ENCODE data around the gene DNER. TPM values are rescaled to one million over a fixed set of nuclear protein-coding genes. Genes with fewer than 3 reads are reported as not detected.

The DNER gene
- total RNA-seq, 1 experiment from 2014 or later, result 8.4 TPM

GRCh38 chr2:229520691-229521096, 193.7 kb downstream of the DNER start:
- H3K36me3 ChIP-seq (ENCODE audit: insufficient read depth, low read length, poor library complexity, severe bottlenecking), result no peaks in the 10 kb centered on the region
- H3K9me3 ChIP-seq (ENCODE audit: low read depth, low read length, poor library complexity, severe bottlenecking), result no peaks in the 10 kb centered on the region
- POLR2A ChIA-PET (ENCODE audit: low non-redundant PET), result no interaction called here
- no peaks in the 10 kb centered on the region for H3K4me1 ChIP-seq (ENCODE audit: insufficient read depth, low read length, poor library complexity, severe bottlenecking)
- H3K27me3 ChIP-seq (replicated peaks; ENCODE audit: insufficient read depth, low read depth, low read length, poor library complexity), result no peaks in the 10 kb centered on the region
- H3K4me3 ChIP-seq (ENCODE audit: low read depth, low read length, poor library complexity, severe bottlenecking), result no peak overlapping the region
- DNase-seq (ENCODE audit: low spot score), result no peak
- no peak for TF ChIP-seq CTCF (conservative IDR thresholded peaks at IDR 0.05; ENCODE audit: low read depth, low read length)
- TF ChIP-seq EZH2 (IDR thresholded peaks at IDR 0.05; ENCODE audit: borderline replicate concordance, low read depth, low read length, poor library complexity, severe bottlenecking), result no peak
- intact Hi-C loops (cut with micrococcal nuclease; ENCODE audit: unreplicated experiment), result no loop called here
- H3K27ac ChIP-seq (ENCODE audit: low read depth, low read length, poor library complexity, severe bottlenecking), result no peak overlapping the region
- BruUV-seq (replicated peaks), result no TSS peak
- CTCF ChIA-PET, result no interaction called here

GRCh38 chr2:229519655-229520430, 194.5 kb downstream of the DNER start:
- Histone ChIP-seq H3K27me3 (replicated peaks; ENCODE audit: insufficient read depth, low read depth, low read length, poor library complexity) (no peaks in the 10 kb centered on the region), H3K36me3 (ENCODE audit: insufficient read depth, low read length, poor library complexity, severe bottlenecking) (no peaks in the 10 kb centered on the region), H3K4me3 (ENCODE audit: low read depth, low read length, poor library complexity, severe bottlenecking) (no peak overlapping the region), H3K9me3 (ENCODE audit: low read depth, low read length, poor library complexity, severe bottlenecking) (no peaks in the 10 kb centered on the region), H3K27ac (ENCODE audit: low read depth, low read length, poor library complexity, severe bottlenecking) (no peak overlapping the region), H3K4me1 (ENCODE audit: insufficient read depth, low read length, poor library complexity, severe bottlenecking) (no peaks in the 10 kb centered on the region)
- TF ChIP-seq EZH2 (IDR thresholded peaks at IDR 0.05; ENCODE audit: borderline replicate concordance, low read depth, low read length, poor library complexity, severe bottlenecking), result no peak
- BruUV-seq (replicated peaks), result no TSS peak
- ChIA-PET POLR2A (ENCODE audit: low non-redundant PET) (interaction anchor here (0.6 kb wide), 1 partner anchor 138 kb away, joined by 3 read pairs; no protein-coding TSS in a partner anchor), CTCF (no interaction called here)
- intact Hi-C loops (cut with micrococcal nuclease; ENCODE audit: unreplicated experiment), result no loop called here
- no peak for DNase-seq (ENCODE audit: low spot score)

GRCh38 chr2:229514273-229514895, 200.0 kb downstream of the DNER start:
- no TSS peak for BruUV-seq (replicated peaks)
- Histone ChIP-seq H3K4me3 (ENCODE audit: low read depth, low read length, poor library complexity, severe bottlenecking) (no peak overlapping the region), H3K36me3 (ENCODE audit: insufficient read depth, low read length, poor library complexity, severe bottlenecking) (no peaks in the 10 kb centered on the region), H3K9me3 (ENCODE audit: low read depth, low read length, poor library complexity, severe bottlenecking) (no peaks in the 10 kb centered on the region), H3K27me3 (replicated peaks; ENCODE audit: insufficient read depth, low read depth, low read length, poor library complexity) (no peaks in the 10 kb centered on the region), H3K27ac (ENCODE audit: low read depth, low read length, poor library complexity, severe bottlenecking) (no peak overlapping the region), H3K4me1 (ENCODE audit: insufficient read depth, low read length, poor library complexity, severe bottlenecking) (no peaks in the 10 kb centered on the region)
- intact Hi-C loops (cut with micrococcal nuclease; ENCODE audit: unreplicated experiment), result no loop called here
- DNase-seq (ENCODE audit: low spot score), result no peak
- ChIA-PET POLR2A (ENCODE audit: low non-redundant PET) (interaction anchor here (0.7 kb wide), 1 partner anchor 163 kb away, joined by 4 read pairs; no protein-coding TSS in a partner anchor), CTCF (interaction anchor here (0.6 kb wide), 1 partner anchor 200 kb away, joined by 3 read pairs; the partner anchor contains the start of gene DNER)
- TF ChIP-seq EZH2 (IDR thresholded peaks at IDR 0.05; ENCODE audit: borderline replicate concordance, low read depth, low read length, poor library complexity, severe bottlenecking) (no peak), CTCF (conservative IDR thresholded peaks at IDR 0.05; ENCODE audit: low read depth, low read length) (no peak)
